SH-SY5Y (cell line): ENCODE results near the gene RAB29.

Experiments
- GATA2 ChIP-seq: IDR thresholded peaks from 2 replicates; pipeline ENCODE4 v1.6.1; 2011; ENCODE audit warnings: mild to moderate bottlenecking, low read depth, low read length
- GATA3 ChIP-seq: IDR thresholded peaks from 2 replicates; pipeline ENCODE4 v1.6.1; 2011; ENCODE audit warnings: low read depth, mild to moderate bottlenecking, low read length, moderate library complexity

DNA sequence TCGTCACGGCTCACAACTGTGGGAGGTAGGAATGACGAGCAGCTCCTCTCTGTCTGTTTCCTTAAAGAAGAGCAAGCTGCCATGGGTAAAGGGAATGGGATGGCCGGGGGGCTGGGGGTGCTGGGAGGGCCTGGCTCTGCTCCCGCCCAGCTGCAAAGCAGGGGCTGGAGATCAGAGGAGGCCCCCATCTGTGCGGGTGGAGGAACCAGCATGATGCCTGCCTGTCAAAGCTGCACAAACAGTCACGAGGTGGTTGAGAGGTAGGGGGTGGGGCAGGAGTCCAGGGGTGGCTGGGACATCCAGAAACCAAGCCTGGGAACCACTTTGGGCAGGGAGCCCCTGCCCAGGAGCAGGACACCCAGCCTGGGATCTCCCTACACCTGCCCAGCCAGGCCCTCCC lies 25.1 kb upstream of the RAB29 start:
- TF ChIP-seq GATA2 (no peak), GATA3 (no peak)
